Mesothelial cell of epicardium (in vitro differentiated cells): ENCODE measurements around the gene ADGRD1. TPM values are rescaled to one million over a fixed set of nuclear protein-coding genes. Genes with fewer than 3 reads are reported as not detected.
"Not testable (repeated sequence)": the region's sequence is repeated elsewhere in the genome, so short reads cannot be mapped to it uniquely, and the experiment has no call there.

Experiments
- DNase-seq, 2 experiments: peaks; one replicate each; pipeline ENCODE4 v3.0.0; 2021; ENCODE audit warnings: low spot score in 2 of 2; ENCODE audit not compliant: unreplicated experiment in 2 of 2
- H3K27ac Mint-ChIP-seq: 2 replicates; pipeline ENCODE4 v1.8.0; 2021; ENCODE audit warnings: mixed read lengths
- H3K27me3 Mint-ChIP-seq: 2 replicates; pipeline ENCODE4 v1.8.0; 2021; ENCODE audit warnings: low read depth, mixed read lengths
- H3K36me3 Mint-ChIP-seq: 2 replicates; pipeline ENCODE4 v1.8.0; 2021; ENCODE audit warnings: mixed read lengths
- H3K4me1 Mint-ChIP-seq: 2 replicates; pipeline ENCODE4 v1.8.0; 2021; ENCODE audit warnings: mixed read lengths
- H3K4me3 Mint-ChIP-seq: 2 replicates; pipeline ENCODE4 v1.8.0; 2021; ENCODE audit warnings: mild to moderate bottlenecking, moderate library complexity, mixed read lengths
- H3K9me3 Mint-ChIP-seq: 2 replicates; pipeline ENCODE4 v1.8.0; 2021; ENCODE audit warnings: mixed read lengths
- total RNA-seq: library from RNA; stranded (reverse); gene quantifications from 3 replicates; pipeline ENCODE4 v1.2.1, GENCODE V29; 2021
- TF ChIP-seq, protein P1 (sequence below): fragments of 200-600 bp; sonication (generic); IDR thresholded peaks from one replicate; pipeline ENCODE4 v1.5.0; 2021; ENCODE audit warnings: antibody characterized with exemption; ENCODE audit not compliant: unreplicated experiment

Gene ADGRD1
- total RNA-seq, 1 donor from 2014 or later = 7.2 TPM

GRCh38 chr12:131115766-131116467 is 162.2 kb downstream of the ADGRD1 start:
- H3K9me3 Mint-ChIP-seq = no peaks in the 10 kb centered on the region
- H3K4me3 Mint-ChIP-seq = no peak overlapping the region
- peaks cover 30% of the 10 kb centered on the region for H3K27me3 Mint-ChIP-seq
- peak in 1 of 2 experiments; percentile 2 for DNase-seq
- TF ChIP-seq, protein P1, sequence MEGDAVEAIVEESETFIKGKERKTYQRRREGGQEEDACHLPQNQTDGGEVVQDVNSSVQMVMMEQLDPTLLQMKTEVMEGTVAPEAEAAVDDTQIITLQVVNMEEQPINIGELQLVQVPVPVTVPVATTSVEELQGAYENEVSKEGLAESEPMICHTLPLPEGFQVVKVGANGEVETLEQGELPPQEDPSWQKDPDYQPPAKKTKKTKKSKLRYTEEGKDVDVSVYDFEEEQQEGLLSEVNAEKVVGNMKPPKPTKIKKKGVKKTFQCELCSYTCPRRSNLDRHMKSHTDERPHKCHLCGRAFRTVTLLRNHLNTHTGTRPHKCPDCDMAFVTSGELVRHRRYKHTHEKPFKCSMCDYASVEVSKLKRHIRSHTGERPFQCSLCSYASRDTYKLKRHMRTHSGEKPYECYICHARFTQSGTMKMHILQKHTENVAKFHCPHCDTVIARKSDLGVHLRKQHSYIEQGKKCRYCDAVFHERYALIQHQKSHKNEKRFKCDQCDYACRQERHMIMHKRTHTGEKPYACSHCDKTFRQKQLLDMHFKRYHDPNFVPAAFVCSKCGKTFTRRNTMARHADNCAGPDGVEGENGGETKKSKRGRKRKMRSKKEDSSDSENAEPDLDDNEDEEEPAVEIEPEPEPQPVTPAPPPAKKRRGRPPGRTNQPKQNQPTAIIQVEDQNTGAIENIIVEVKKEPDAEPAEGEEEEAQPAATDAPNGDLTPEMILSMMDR = no peak
- peaks cover 26% of the 10 kb centered on the region for H3K4me1 Mint-ChIP-seq
- no peak overlapping the region for H3K27ac Mint-ChIP-seq
- H3K36me3 Mint-ChIP-seq = no peaks in the 10 kb centered on the region

DNA sequence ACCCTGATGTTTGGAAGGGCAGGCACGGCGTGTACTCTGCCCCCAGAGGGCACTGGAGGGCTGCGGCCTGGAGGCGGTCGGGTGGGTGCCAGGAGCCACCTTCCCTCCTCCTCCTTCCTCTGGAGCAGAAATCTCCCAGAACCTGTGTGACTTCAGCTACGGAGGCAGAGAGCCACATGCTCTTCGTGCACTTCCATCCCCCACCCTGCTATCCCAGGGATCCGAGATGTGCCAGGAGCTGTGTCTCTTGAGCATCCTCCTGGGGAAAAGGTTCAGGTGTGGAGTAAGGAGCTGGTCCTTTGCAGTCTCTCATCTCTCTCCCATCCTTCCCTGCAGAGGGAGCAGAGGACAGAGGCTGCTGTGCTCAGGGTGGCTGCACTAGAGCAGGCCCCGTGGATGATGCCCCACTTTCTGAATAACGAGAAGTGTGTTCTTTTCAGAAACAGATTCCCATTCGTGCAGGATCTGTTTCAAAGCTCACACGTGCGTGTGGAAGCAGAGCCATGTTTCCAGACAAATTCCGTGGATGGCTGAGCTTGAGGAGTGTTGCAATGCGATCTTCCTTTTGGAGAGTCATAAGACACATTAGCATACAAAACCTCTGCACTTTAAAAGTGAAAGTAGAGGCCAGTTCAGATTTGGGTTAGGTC is 162.9 kb downstream of the ADGRD1 start:
- H3K4me3 Mint-ChIP-seq = no peak overlapping the region
- no peak overlapping the region for H3K27ac Mint-ChIP-seq
- H3K27me3 Mint-ChIP-seq = peaks cover 27% of the 10 kb centered on the region
- no peaks in the 10 kb centered on the region for H3K9me3 Mint-ChIP-seq
- no peaks in the 10 kb centered on the region for H3K36me3 Mint-ChIP-seq
- DNase-seq = peak in 1 of 2 experiments; percentile 20
- peaks cover 26% of the 10 kb centered on the region for H3K4me1 Mint-ChIP-seq
- TF ChIP-seq, protein P1 = no peak

DNA sequence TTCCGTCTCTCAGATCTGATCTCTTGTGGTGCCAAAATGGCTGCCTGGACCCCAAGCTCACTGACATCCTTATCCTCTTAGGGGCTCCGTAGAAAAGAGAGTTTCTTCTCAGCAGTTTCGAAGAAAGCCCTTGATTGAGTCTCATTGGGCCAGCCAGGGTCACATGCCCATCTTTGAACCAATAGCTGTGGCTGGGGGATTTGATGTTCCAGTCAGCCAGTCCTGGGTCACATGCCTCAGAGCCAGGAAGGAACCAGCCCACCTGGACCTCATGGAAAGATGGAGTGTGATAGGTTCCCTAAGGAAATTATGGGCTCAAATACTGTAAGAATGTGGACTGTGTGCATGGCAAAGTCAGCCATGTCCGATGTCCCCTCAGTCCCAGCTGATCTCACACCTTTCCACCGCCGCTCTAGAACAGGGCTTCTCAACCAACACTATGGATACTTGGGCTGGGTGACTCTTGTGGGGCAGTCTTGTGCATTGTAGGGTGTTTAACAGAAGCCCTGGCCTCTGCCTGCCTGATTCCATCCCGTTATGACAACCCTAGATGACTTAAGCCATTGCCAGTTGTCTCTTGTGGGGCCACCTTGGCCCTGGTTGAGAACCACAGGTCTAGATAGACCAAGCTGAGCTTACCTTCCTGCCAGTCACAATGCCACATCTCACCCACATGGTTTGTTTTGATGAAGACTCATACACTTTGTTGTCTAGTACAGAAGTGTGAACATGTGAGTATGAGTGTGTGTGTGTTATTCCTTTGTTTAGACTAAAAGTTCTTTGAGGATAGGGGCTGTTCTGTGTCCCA is 163.9 kb downstream of the ADGRD1 start:
- H3K27me3 Mint-ChIP-seq = peaks cover 24% of the 10 kb centered on the region
- peak in 1 of 2 experiments; percentile 1 for DNase-seq
- no peak overlapping the region for H3K4me3 Mint-ChIP-seq
- H3K27ac Mint-ChIP-seq = no peak overlapping the region
- no peaks in the 10 kb centered on the region for H3K36me3 Mint-ChIP-seq
- H3K9me3 Mint-ChIP-seq = no peaks in the 10 kb centered on the region
- H3K4me1 Mint-ChIP-seq = peaks cover 25% of the 10 kb centered on the region
- TF ChIP-seq, protein P1 = no peak

GRCh38 chr12:131118371-131118770 is 164.7 kb downstream of the ADGRD1 start:
- TF ChIP-seq, protein P1 = no peak
- H3K27ac Mint-ChIP-seq = no peak overlapping the region
- H3K4me3 Mint-ChIP-seq = no peak overlapping the region
- H3K9me3 Mint-ChIP-seq = no peaks in the 10 kb centered on the region
- peaks cover 24% of the 10 kb centered on the region for H3K4me1 Mint-ChIP-seq
- H3K36me3 Mint-ChIP-seq = no peaks in the 10 kb centered on the region
- peak in 1 of 2 experiments; percentile 3 for DNase-seq
- H3K27me3 Mint-ChIP-seq = peaks cover 24% of the 10 kb centered on the region

GRCh38 chr12:131119345-131119744 is 165.6 kb downstream of the ADGRD1 start:
- DNase-seq = not testable (repeated sequence)
- H3K27me3 Mint-ChIP-seq = peaks cover 22% of the 10 kb centered on the region

More at GRCh38 chr12:131119345-131119744, 165.6 kb downstream of the ADGRD1 start:
- peaks cover 16% of the 10 kb centered on the region for H3K4me1 Mint-ChIP-seq
- not testable (repeated sequence) for H3K27ac Mint-ChIP-seq, H3K9me3 Mint-ChIP-seq, H3K36me3 Mint-ChIP-seq, H3K4me3 Mint-ChIP-seq
